Measurements from ENCODE around the gene ECE1. TPM values are rescaled to one million over a fixed set of nuclear protein-coding genes. Genes with fewer than 3 reads are reported as not detected.

ECE1 gene
- total and polyA plus RNA-seq, 10 of the 15 experiments (the other 5 are each of a cell fraction or from before 2014, with no cell fraction given), result 0.97 to 81.0 (median 37.0) TPM

GRCh38 chr1:21302747-21303715, 12.8 kb upstream of the ECE1 start:
- FAIRE-seq, result no peak
- no peak overlapping the region for H2AFZ ChIP-seq (ENCODE audit: control insufficient read depth, low read depth, low read length)
- H3K27ac ChIP-seq (ENCODE audit: control insufficient read depth, insufficient read depth), result no peak overlapping the region
- ChIA-PET POLR2A (interaction anchor here (1.3 kb wide), 1 partner anchor 35 kb away, joined by 3 read pairs; no protein-coding TSS in a partner anchor), CTCF (interaction anchor here (1.1 to 1.5 kb wide), 2 partner anchors 9 to 33 kb away, joined by 3 to 4 read pairs; no protein-coding TSS in a partner anchor), RAD21 (ENCODE audit: unreplicated experiment) (interaction anchor here (0.6 kb wide), 1 partner anchor 69 kb away, joined by 3 read pairs; no protein-coding TSS in a partner anchor), SMC1A (ENCODE audit: uncharacterized antibody, unreplicated experiment) (interaction anchor here (0.9 to 1.5 kb wide), 3 partner anchors 8 to 31 kb away, joined by 3 read pairs; no protein-coding TSS in a partner anchor)
- WGBS (ENCODE audit: insufficient coverage, insufficient replicate concordance, low lambda C conversion rate, missing lambda C conversion rate), result 39% methylated on average over 11 of the region's 11 CpGs
- in situ Hi-C loops (cut with MboI) (no loop called here), intact Hi-C loops (cut with micrococcal nuclease; ENCODE audit: unreplicated experiment) (no loop called here)
- no peaks in the 10 kb centered on the region for H3K27me3 ChIP-seq (replicated peaks in 1 of 2; ENCODE audit: control insufficient read depth in 2 of 2, insufficient read depth in 2 of 2, low read length in 1 of 2)
- no peaks in the 10 kb centered on the region for H3K9me3 ChIP-seq (replicated peaks; ENCODE audit: control insufficient read depth, insufficient read depth, low read length)
- no peak for TF ChIP-seq ZBTB4 (CRISPR knock-in tag; IDR thresholded peaks at IDR 0.05)
- peak in 1 of 3 experiments; percentile 18; a peak in 2 of 6 replicates for TF ChIP-seq CTCF (IDR thresholded peaks at IDR 0.05 in 2 of 3, conservative IDR thresholded peaks at IDR 0.05 in 1 of 3; ENCODE audit: control insufficient read depth in 2 of 3, extremely low read depth in 1 of 3, insufficient read depth in 1 of 3, low read depth in 3 of 3, low read length in 3 of 3)
- H4K20me1 ChIP-seq (ENCODE audit: control insufficient read depth, insufficient read depth), result peaks cover 2% of the 10 kb centered on the region
- ATAC-seq, result no peak
- H3K4me3 ChIP-seq, result no peak overlapping the region
- no peak overlapping the region for H3K9ac ChIP-seq (ENCODE audit: control insufficient read depth, insufficient read depth, low read length)
- no peak overlapping the region for H3K4me2 ChIP-seq (ENCODE audit: control insufficient read depth, insufficient read depth)
- no peak for DNase-seq (ENCODE audit: low read depth, low spot score)
- BruUV-seq (replicated peaks), result no TSS peak
- no peaks in the 10 kb centered on the region; the same call in 1 of the 2 replicates for H3K4me1 ChIP-seq (ENCODE audit: control insufficient read depth, insufficient read depth, low read length)
- peaks cover 0 to 10% of the 10 kb centered on the region in 2 experiments; a peak in 2 of 4 replicates for H3K36me3 ChIP-seq (ENCODE audit: control insufficient read depth in 2 of 2, insufficient read depth in 2 of 2, low read length in 1 of 2)
- H3K79me2 ChIP-seq (ENCODE audit: control insufficient read depth, insufficient read depth, low read length), result no peaks in the 10 kb centered on the region

Measured in GM12878 (cell line).